HFF-Myc (cell line): ENCODE results near the gene ARMH3.

ENCODE experiments used
- DNase-seq: peaks from one replicate; pipeline ENCODE4 v3.0.0-alpha.2; 2011; ENCODE audit warnings: low read depth; ENCODE audit errors: extremely low read depth
- H3K4me3 ChIP-seq: replicated peaks from 2 replicates; pipeline ENCODE4 v1.5.1; 2011; ENCODE audit warnings: low read depth, mild to moderate bottlenecking, control low read depth, low read length
- TF ChIP-seq, protein P1 (sequence below): IDR thresholded peaks from 2 replicates; pipeline ENCODE4 v1.5.1; 2012; ENCODE audit warnings: mild to moderate bottlenecking, low read depth, low read length, control low read depth; ENCODE audit errors: missing control alignments

ARMH3 gene

DNA sequence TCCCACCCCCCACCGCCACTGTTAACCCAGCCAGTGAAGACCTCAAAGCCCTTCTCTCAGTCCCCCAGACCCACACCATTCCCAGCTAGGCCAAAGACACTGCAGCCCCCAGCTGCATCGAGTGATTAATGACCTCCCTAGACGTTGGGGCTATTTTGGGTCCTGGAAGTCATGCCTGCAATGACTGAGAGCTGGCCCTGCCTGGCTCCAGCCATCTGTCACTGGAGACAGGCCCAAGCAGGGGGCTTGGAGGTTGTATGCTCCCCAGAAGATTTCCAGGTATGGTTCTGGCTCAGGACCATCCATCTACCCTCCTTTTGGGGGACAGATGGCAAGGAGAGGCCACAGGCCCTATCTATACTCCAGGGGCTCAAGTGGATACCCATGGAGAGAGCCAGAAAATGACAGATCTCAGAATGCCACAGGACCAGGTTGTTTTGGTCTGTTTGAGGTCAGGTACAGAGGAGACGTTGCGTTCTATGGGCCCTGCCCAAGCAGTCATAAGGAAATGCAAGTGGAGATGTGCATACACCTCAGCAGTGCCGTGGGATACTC lies 217.5 kb downstream of the ARMH3 start:
- TF ChIP-seq, protein P1, sequence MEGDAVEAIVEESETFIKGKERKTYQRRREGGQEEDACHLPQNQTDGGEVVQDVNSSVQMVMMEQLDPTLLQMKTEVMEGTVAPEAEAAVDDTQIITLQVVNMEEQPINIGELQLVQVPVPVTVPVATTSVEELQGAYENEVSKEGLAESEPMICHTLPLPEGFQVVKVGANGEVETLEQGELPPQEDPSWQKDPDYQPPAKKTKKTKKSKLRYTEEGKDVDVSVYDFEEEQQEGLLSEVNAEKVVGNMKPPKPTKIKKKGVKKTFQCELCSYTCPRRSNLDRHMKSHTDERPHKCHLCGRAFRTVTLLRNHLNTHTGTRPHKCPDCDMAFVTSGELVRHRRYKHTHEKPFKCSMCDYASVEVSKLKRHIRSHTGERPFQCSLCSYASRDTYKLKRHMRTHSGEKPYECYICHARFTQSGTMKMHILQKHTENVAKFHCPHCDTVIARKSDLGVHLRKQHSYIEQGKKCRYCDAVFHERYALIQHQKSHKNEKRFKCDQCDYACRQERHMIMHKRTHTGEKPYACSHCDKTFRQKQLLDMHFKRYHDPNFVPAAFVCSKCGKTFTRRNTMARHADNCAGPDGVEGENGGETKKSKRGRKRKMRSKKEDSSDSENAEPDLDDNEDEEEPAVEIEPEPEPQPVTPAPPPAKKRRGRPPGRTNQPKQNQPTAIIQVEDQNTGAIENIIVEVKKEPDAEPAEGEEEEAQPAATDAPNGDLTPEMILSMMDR, result no peak
- no peak for DNase-seq
- no peak overlapping the region for H3K4me3 ChIP-seq

- TF ChIP-seq, protein P1, result no peak
- no peak overlapping the region for H3K4me3 ChIP-seq
- no peak for DNase-seq
Measured at GRCh38 chr10:101837748-101838147, 218.2 kb downstream of the ARMH3 start.

GRCh38 chr10:101835362-101835761 lies 220.6 kb downstream of the ARMH3 start:
- no peak overlapping the region for H3K4me3 ChIP-seq
- DNase-seq, result no peak
- TF ChIP-seq, protein P1, result no peak

- TF ChIP-seq, protein P1, result no peak
- H3K4me3 ChIP-seq, result no peak overlapping the region
- DNase-seq, result no peak
Measured at GRCh38 chr10:101834341-101834740, 221.6 kb downstream of the ARMH3 start.

DNA sequence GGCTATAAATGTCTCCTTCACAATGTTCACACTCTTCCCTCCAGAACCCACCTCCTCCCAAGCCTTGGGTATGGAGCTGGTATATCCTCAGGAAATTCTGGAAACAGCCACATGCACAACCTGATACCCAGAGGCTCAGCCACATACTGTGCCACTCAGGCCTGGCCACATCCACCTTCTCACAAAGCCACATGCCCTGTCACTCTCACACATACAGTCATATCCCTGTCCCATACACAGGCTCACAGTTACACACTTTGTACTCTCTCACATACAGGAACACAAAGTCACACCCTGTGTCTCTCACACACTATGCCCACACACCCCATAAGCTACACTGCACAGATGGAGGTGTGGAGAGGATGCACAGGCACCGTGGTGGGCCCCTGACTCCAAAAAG lies 222.5 kb downstream of the ARMH3 start:
- TF ChIP-seq, protein P1, result no peak
- DNase-seq, result no peak
- no peak overlapping the region for H3K4me3 ChIP-seq

DNA sequence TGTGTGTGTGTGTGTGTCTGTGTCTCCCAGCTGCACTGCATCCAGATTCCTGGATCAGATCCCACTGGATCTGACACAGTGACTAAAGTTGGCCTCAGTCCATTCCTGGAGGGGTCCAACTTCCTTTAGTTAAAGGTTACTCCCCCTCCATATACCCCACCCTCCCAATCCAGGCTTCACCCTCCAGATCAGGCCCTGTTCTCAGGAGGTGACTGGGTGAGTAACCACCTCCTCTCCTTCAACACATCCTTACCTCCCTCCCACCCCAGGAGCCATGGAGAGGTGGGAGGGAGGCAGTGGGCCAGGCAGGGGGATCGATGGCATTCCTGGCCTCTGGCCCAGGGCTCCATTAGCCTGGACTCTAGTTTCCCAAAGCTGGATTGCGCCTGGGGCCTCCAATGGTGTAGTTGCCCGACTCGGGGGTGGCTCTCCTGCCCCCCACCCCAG lies 223.6 kb downstream of the ARMH3 start:
- TF ChIP-seq, protein P1, result no peak
- H3K4me3 ChIP-seq, result no peak overlapping the region
- DNase-seq, result no peak
